ENCODE data around the gene BOC. TPM values are rescaled to one million over a fixed set of nuclear protein-coding genes. Genes with fewer than 3 reads are reported as not detected.

BOC gene
- total RNA-seq, 4 donors from 2014 or later, result 61.3 to 75.3 (median 68.0) TPM

DNA sequence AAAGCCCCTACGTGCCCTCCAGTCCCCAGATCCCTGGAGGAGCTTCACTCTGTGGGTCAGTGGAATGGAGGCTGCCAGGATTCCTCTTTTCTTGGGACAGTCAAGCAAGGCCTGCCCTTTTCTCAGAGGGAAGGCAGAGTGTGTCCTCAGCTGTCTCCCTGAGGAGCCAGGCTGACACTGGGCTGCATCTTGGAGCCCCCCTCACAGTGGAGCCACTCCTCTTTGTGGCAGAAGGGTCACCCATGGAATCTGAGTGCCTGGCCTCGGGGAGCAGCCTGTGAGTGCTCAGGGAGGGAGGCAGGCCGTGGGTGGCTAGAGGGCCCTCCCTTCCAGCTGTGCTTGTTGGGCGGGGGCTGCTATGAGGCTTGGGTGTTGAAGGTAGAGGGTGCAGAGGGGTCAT, 41.2 kb downstream of the BOC start:
- TF ChIP-seq, protein P1, sequence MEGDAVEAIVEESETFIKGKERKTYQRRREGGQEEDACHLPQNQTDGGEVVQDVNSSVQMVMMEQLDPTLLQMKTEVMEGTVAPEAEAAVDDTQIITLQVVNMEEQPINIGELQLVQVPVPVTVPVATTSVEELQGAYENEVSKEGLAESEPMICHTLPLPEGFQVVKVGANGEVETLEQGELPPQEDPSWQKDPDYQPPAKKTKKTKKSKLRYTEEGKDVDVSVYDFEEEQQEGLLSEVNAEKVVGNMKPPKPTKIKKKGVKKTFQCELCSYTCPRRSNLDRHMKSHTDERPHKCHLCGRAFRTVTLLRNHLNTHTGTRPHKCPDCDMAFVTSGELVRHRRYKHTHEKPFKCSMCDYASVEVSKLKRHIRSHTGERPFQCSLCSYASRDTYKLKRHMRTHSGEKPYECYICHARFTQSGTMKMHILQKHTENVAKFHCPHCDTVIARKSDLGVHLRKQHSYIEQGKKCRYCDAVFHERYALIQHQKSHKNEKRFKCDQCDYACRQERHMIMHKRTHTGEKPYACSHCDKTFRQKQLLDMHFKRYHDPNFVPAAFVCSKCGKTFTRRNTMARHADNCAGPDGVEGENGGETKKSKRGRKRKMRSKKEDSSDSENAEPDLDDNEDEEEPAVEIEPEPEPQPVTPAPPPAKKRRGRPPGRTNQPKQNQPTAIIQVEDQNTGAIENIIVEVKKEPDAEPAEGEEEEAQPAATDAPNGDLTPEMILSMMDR (IDR thresholded peaks at IDR 0.05), result no peak
- no peak for DNase-seq (ENCODE audit: low spot score in 2 of 2)
- H3K4me3 ChIP-seq (ENCODE audit: low read depth, poor library complexity, severe bottlenecking), result no peak overlapping the region
- intact Hi-C loops (cut with DNase I; ENCODE audit: low total_unique reads), result no loop called here
- 79% methylated on average over 4 of the region's 4 CpGs for WGBS, 2 donors

DNA sequence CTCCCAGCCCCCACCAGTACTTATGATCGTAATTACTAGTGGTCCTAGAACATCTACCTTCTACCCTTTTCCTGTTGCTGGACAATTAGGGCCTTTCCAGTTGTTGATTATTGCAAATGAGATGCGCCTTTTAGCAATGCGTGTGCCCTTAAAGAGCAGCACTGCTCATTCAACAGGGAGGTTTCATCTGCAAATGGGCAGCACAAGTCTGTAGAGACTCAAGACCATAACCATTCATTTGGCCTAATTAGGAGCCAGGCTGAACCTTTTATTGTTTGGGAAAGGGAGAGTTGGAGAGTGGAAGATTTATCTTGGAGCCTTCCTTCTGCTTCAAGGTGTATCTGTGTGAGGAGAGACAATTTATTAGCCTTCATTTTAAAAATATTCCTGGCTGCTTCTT, 42.3 kb downstream of the BOC start:
- intact Hi-C loops (cut with DNase I; ENCODE audit: low total_unique reads), result no loop called here
- WGBS, 2 donors, result 61 to 79% methylated on average over 3 of the region's 3 CpGs
- TF ChIP-seq POLR2A (IDR thresholded peaks at IDR 0.05), result no peak
- no peak for DNase-seq (ENCODE audit: low spot score in 2 of 2)
- no peak overlapping the region for H3K4me3 ChIP-seq (ENCODE audit: low read depth, poor library complexity, severe bottlenecking)

DNA sequence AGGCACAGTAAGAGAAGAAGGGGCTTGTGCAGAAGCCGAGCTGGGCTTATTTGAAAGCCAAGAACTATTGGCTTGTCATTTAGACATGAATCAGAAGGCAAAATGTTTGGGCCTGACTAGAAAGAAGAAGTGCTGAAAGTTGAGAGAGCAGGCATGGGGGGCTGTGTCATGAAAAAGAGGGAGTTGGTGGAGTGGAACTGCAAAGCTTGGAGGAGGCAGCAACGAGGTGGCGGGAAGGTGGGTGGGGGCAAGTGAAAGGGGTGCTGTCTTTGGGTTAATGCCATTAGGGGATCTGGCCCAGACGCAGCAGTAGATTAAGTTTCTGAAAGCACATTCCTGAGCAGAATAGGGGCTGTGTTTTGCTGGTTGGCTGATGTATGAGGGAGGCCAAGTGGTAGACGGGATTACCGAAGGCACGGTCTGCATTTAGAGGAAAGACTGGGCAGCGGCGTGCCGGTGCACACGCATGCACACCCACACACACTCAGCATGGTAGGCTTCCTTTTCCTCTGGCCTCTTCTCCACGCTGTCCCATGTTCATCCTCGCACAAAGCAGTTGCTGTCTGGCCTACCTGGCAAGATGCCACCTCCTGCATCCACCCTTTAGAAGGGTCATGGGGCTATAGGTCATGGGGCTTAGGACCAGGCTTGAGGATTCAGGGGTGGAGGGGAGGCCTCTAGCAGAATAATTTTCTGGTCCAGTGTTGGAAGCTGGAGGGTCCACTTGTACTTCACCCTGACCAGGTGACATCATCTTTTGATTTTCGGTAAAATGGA, 43.0 kb downstream of the BOC start:
- no peak overlapping the region for H3K4me3 ChIP-seq (ENCODE audit: low read depth, poor library complexity, severe bottlenecking)
- TF ChIP-seq POLR2A (IDR thresholded peaks at IDR 0.05), result no peak
- TF ChIP-seq, protein P1 (IDR thresholded peaks at IDR 0.05), result no peak
- intact Hi-C loops (cut with DNase I; ENCODE audit: low total_unique reads), result no loop called here
- 27 to 45% methylated on average over 14 of the region's 14 CpGs for WGBS, 2 donors
- peak in 1 of 2 donors; percentile 83 for DNase-seq (ENCODE audit: low spot score in 2 of 2)

DNA sequence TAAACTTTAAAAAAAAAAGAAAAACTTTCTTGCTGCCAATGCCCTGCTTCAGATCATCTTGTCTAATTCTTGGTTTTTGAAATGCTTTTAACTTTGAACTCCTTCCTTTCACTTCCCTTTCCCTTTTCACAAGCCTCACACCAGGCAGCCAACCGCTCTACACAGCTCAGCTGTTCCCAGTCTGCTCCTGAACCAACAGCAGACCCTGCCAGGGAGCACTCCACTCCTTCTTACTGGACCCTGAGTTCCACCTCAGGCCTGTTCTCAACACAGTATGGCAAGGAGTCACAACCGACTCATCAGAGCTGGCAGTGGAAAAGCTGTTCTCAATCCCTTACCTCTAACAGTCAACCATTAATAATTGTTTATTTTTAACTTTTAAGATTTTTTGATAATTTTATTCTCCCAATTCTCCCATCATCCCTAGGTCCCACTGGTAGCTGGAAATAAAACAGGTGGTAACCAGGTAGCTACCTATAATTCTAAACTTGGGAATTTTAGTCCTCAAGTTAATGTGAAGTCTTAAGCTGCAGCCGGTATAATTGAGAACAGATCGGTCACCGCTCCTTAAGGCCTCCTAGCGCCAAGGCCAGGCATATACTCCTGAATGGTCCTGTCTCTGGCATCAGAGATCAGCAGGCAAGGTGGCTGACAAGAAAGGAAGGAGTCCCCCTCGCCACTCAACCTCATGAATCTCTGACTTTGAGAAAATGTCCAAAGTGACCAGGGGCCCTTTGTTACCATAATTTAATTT, 43.9 kb downstream of the BOC start:
- WGBS, 2 donors, result 78 to 79% methylated on average over 7 of the region's 7 CpGs
- no peak overlapping the region for H3K4me3 ChIP-seq (ENCODE audit: low read depth, poor library complexity, severe bottlenecking)
- peak in 1 of 2 donors; percentile 53 for DNase-seq (ENCODE audit: low spot score in 2 of 2)
- intact Hi-C loops (cut with DNase I; ENCODE audit: low total_unique reads), result no loop called here
- TF ChIP-seq POLR2A (IDR thresholded peaks at IDR 0.05), result no peak
- TF ChIP-seq, protein P1 (IDR thresholded peaks at IDR 0.05), result no peak

- peak in 1 of 2 donors; percentile 57 for DNase-seq (ENCODE audit: low spot score in 2 of 2)
- intact Hi-C loops (cut with DNase I; ENCODE audit: low total_unique reads), result no loop called here
- 85 to 93% methylated on average over 7 of the region's 7 CpGs for WGBS, 2 donors
- H3K4me3 ChIP-seq (ENCODE audit: low read depth, poor library complexity, severe bottlenecking), result no peak overlapping the region
- TF ChIP-seq, protein P1 (IDR thresholded peaks at IDR 0.05), result no peak
- no peak for TF ChIP-seq POLR2A (IDR thresholded peaks at IDR 0.05)
Observed at GRCh38 chr3:113255854-113256615, 44.7 kb downstream of the BOC start.

GRCh38 chr3:113258361-113258760, 47.0 kb downstream of the BOC start:
- TF ChIP-seq, protein P1 (IDR thresholded peaks at IDR 0.05), result no peak
- TF ChIP-seq POLR2A (IDR thresholded peaks at IDR 0.05), result no peak
- intact Hi-C loops (cut with DNase I; ENCODE audit: low total_unique reads), result no loop called here
- WGBS, 2 donors, result 64 to 72% methylated on average over 4 of the region's 4 CpGs
- H3K4me3 ChIP-seq (ENCODE audit: low read depth, poor library complexity, severe bottlenecking), result no peak overlapping the region
- peak in 1 of 2 donors; percentile 86 for DNase-seq (ENCODE audit: low spot score in 2 of 2)
